HL-60 (cell line): ENCODE measurements around the gene STARD9.

ENCODE experiments used
- DNase-seq, 2 experiments: peaks; one replicate each; pipeline ENCODE4 v3.0.0-alpha.2; 2010 to 2020; ENCODE audit warnings: low read depth in 1 of 2, low spot score in 1 of 2
- H3K27ac ChIP-seq: fragments of 250-450 bp; sonication (Bioruptor Pico); replicated peaks from 2 replicates; pipeline ENCODE4 v1.5.1; 2020; ENCODE audit warnings: mild to moderate bottlenecking, moderate library complexity
- H3K27me3 ChIP-seq: fragments of 250-450 bp; sonication (Bioruptor Pico); 2 replicates; pipeline ENCODE4 v1.5.1; 2021; ENCODE audit warnings: mild to moderate bottlenecking, moderate library complexity; ENCODE audit not compliant: insufficient read depth, poor library complexity, severe bottlenecking
- H3K4me3 ChIP-seq: replicated peaks from 2 replicates; pipeline ENCODE4 v1.5.1; 2011; ENCODE audit warnings: mild to moderate bottlenecking, control low read depth, low read length; ENCODE audit not compliant: insufficient read depth
- GABPA ChIP-seq: IDR thresholded peaks from 2 replicates; pipeline ENCODE4 v1.6.1; 2012; ENCODE audit warnings: low read depth
- POLR2AphosphoS5 ChIP-seq: IDR thresholded peaks from 2 replicates; pipeline ENCODE4 v1.6.1; 2012; ENCODE audit warnings: low read depth
- SPI1 ChIP-seq: IDR thresholded peaks from 2 replicates; pipeline ENCODE4 v1.6.1; 2012; ENCODE audit warnings: low read depth, mild to moderate bottlenecking, borderline replicate concordance
- TF ChIP-seq, protein P1 (sequence below): IDR thresholded peaks from 2 replicates; pipeline ENCODE4 v1.6.1; 2012; ENCODE audit warnings: low read depth; ENCODE audit not compliant: insufficient replicate concordance
- TF ChIP-seq, protein P2 (sequence below): IDR thresholded peaks from one replicate; pipeline ENCODE4 v1.5.1; 2011; ENCODE audit warnings: low read length, control low read depth, inconsistent platforms; ENCODE audit not compliant: insufficient read depth

The STARD9 gene

GRCh38 chr15:42640109-42640508 is 64.7 kb downstream of the STARD9 start:
- no peak overlapping the region for H3K4me3 ChIP-seq
- no peaks in the 10 kb centered on the region for H3K27me3 ChIP-seq
- H3K27ac ChIP-seq = no peak overlapping the region
- TF ChIP-seq, protein P1, sequence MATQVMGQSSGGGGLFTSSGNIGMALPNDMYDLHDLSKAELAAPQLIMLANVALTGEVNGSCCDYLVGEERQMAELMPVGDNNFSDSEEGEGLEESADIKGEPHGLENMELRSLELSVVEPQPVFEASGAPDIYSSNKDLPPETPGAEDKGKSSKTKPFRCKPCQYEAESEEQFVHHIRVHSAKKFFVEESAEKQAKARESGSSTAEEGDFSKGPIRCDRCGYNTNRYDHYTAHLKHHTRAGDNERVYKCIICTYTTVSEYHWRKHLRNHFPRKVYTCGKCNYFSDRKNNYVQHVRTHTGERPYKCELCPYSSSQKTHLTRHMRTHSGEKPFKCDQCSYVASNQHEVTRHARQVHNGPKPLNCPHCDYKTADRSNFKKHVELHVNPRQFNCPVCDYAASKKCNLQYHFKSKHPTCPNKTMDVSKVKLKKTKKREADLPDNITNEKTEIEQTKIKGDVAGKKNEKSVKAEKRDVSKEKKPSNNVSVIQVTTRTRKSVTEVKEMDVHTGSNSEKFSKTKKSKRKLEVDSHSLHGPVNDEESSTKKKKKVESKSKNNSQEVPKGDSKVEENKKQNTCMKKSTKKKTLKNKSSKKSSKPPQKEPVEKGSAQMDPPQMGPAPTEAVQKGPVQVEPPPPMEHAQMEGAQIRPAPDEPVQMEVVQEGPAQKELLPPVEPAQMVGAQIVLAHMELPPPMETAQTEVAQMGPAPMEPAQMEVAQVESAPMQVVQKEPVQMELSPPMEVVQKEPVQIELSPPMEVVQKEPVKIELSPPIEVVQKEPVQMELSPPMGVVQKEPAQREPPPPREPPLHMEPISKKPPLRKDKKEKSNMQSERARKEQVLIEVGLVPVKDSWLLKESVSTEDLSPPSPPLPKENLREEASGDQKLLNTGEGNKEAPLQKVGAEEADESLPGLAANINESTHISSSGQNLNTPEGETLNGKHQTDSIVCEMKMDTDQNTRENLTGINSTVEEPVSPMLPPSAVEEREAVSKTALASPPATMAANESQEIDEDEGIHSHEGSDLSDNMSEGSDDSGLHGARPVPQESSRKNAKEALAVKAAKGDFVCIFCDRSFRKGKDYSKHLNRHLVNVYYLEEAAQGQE = no peak
- no peak for TF ChIP-seq SPI1
- no peak for TF ChIP-seq POLR2AphosphoS5
- TF ChIP-seq, protein P2, sequence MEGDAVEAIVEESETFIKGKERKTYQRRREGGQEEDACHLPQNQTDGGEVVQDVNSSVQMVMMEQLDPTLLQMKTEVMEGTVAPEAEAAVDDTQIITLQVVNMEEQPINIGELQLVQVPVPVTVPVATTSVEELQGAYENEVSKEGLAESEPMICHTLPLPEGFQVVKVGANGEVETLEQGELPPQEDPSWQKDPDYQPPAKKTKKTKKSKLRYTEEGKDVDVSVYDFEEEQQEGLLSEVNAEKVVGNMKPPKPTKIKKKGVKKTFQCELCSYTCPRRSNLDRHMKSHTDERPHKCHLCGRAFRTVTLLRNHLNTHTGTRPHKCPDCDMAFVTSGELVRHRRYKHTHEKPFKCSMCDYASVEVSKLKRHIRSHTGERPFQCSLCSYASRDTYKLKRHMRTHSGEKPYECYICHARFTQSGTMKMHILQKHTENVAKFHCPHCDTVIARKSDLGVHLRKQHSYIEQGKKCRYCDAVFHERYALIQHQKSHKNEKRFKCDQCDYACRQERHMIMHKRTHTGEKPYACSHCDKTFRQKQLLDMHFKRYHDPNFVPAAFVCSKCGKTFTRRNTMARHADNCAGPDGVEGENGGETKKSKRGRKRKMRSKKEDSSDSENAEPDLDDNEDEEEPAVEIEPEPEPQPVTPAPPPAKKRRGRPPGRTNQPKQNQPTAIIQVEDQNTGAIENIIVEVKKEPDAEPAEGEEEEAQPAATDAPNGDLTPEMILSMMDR = no peak
- TF ChIP-seq GABPA = no peak
- DNase-seq = no peak

GRCh38 chr15:42650208-42651066 is 75.0 kb downstream of the STARD9 start:
- peak; percentile 24 to 74 for DNase-seq
- Histone ChIP-seq H3K27ac (no peak overlapping the region), H3K4me3 (no peak overlapping the region), H3K27me3 (no peaks in the 10 kb centered on the region)
- TF ChIP-seq, protein P1 = no peak
- TF ChIP-seq, protein P2 = peak; percentile 93

DNA sequence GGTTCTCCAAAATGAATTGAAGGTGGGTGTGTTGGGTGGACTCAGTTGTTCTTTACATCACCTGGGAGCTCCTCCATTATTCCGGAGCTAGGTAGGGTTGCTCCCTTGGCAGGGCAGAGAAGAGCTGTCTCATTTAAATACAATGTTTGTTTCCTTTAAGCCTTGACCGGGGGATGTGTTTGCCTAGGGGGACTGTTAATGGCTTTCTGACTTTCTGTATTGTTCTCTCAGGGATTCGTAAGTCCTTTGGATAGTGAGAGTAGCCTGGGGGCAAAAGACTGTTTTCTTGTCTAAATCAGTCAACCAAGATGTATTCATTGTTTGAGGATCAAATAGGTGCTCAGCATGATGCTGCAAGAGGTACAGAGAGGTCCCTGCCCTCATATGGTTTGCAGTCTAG is 90.4 kb downstream of the STARD9 start:
- DNase-seq = no peak
- Histone ChIP-seq H3K27ac (no peak overlapping the region), H3K27me3 (no peaks in the 10 kb centered on the region), H3K4me3 (no peak overlapping the region)
- TF ChIP-seq, protein P1 = no peak
- TF ChIP-seq SPI1 (no peak), POLR2AphosphoS5 (no peak)
- TF ChIP-seq, protein P2 = no peak
